Measurements from ENCODE around the gene ABCD3.

- TF ChIP-seq POLR2A (IDR thresholded peaks at IDR 0.05; ENCODE audit: low read depth, low read length) (no peak), TAF1 (IDR thresholded peaks at IDR 0.05; ENCODE audit: borderline replicate concordance, low read depth, low read length) (no peak), POLR2AphosphoS5 (IDR thresholded peaks at IDR 0.05; ENCODE audit: low read depth, low read length) (no peak)
Observed at GRCh38 chr1:94514095-94514727, 96.0 kb downstream of the ABCD3 start.

Measured in GM12892 (cell line).